Neural progenitor cell (in vitro differentiated cells): ENCODE measurements around the gene SCAMP4. TPM values are rescaled to one million over a fixed set of nuclear protein-coding genes. Genes with fewer than 3 reads are reported as not detected.
A peak's percentile ranks its signal among the peaks of the same experiment; 100 is the strongest.

ENCODE experiments used
- DNase-seq: peaks from one replicate; pipeline ENCODE4 v3.0.0-alpha.2; 2016; ENCODE audit warnings: low spot score
- H2AFZ ChIP-seq: fragments of 200-600 bp; sonication (generic); replicated peaks from 2 replicates; pipeline ENCODE4 v1.6.1; 2016; ENCODE audit warnings: antibody characterized with exemption
- H3F3A ChIP-seq: fragments of 200-600 bp; sonication (generic); 2 replicates; pipeline ENCODE4 v1.6.1; 2016; ENCODE audit warnings: antibody characterized with exemption, low read depth
- H3K27ac ChIP-seq: fragments of 200-600 bp; sonication (generic); 2 replicates; pipeline ENCODE4 v1.5.1; 2016; ENCODE audit warnings: mild to moderate bottlenecking
- H3K27me3 ChIP-seq: fragments of 200-600 bp; sonication (generic); 2 replicates; pipeline ENCODE4 v1.6.1; 2016; ENCODE audit warnings: mild to moderate bottlenecking, moderate library complexity
- H3K36me3 ChIP-seq: fragments of 200-600 bp; sonication (generic); 2 replicates; pipeline ENCODE4 v1.5.1; 2016
- H3K4me1 ChIP-seq: fragments of 200-600 bp; sonication (generic); 2 replicates; pipeline ENCODE4 v1.6.1; 2016; ENCODE audit warnings: mixed run types
- H3K4me2 ChIP-seq: fragments of 200-600 bp; sonication (generic); 2 replicates; pipeline ENCODE4 v1.6.1; 2016
- H3K4me3 ChIP-seq: fragments of 200-600 bp; sonication (generic); 2 replicates; pipeline ENCODE4 v1.5.1; 2016
- H3K79me2 ChIP-seq: fragments of 200-600 bp; sonication (generic); 2 replicates; pipeline ENCODE4 v1.6.1; 2016; ENCODE audit warnings: low read depth
- H3K9ac ChIP-seq: fragments of 200-600 bp; sonication (generic); 2 replicates; pipeline ENCODE4 v1.6.1; 2016
- H3K9me3 ChIP-seq: fragments of 200-600 bp; sonication (generic); 2 replicates; pipeline ENCODE4 v1.5.1; 2016; ENCODE audit warnings: low read depth
- H4K20me1 ChIP-seq: fragments of 200-600 bp; sonication (generic); 2 replicates; pipeline ENCODE4 v1.6.1; 2016; ENCODE audit warnings: low read depth
- H3K27ac Mint-ChIP-seq: 3 replicates; pipeline ENCODE4 v1.8.0; 2021; ENCODE audit warnings: mixed read lengths
- H3K27me3 Mint-ChIP-seq: 2 replicates; pipeline ENCODE4 v1.8.0; 2022; ENCODE audit warnings: low read depth, mild to moderate bottlenecking, inconsistent platforms, moderate library complexity, mixed read lengths; ENCODE audit not compliant: insufficient read depth
- H3K36me3 Mint-ChIP-seq: 3 replicates; pipeline ENCODE4 v1.8.0; 2021; ENCODE audit warnings: mixed read lengths
- H3K4me1 Mint-ChIP-seq: 3 replicates; pipeline ENCODE4 v1.8.0; 2021; ENCODE audit warnings: mixed read lengths
- H3K4me3 Mint-ChIP-seq: 3 replicates; pipeline ENCODE4 v1.8.0; 2021; ENCODE audit warnings: mild to moderate bottlenecking, moderate library complexity, mixed read lengths
- H3K9me3 Mint-ChIP-seq: 3 replicates; pipeline ENCODE4 v1.8.0; 2020; ENCODE audit warnings: mixed read lengths
- CTCF ChIP-seq: fragments of 200-600 bp; sonication (generic); IDR thresholded peaks from 2 replicates; pipeline ENCODE4 v1.5.1; 2017; ENCODE audit warnings: antibody characterized with exemption, mild to moderate bottlenecking
- EZH2 ChIP-seq: fragments of 200-600 bp; sonication (generic); IDR thresholded peaks from 2 replicates; pipeline ENCODE4 v1.6.1; 2017; ENCODE audit warnings: antibody characterized with exemption, mild to moderate bottlenecking, moderate library complexity
- EZH2phosphoT487 ChIP-seq: fragments of 200-600 bp; sonication (generic); IDR thresholded peaks from 2 replicates; pipeline ENCODE4 v1.6.1; 2017; ENCODE audit warnings: antibody characterized with exemption
- total RNA-seq: library from RNA; depleted of rRNA; stranded (reverse); fragments of >200 nt; gene quantifications from 2 replicates; pipeline ENCODE4 v1.2.3, GENCODE V29; 2015; ENCODE audit warnings: low replicate concordance

SCAMP4 gene
- total RNA-seq, 1 donor from 2014 or later: 11.5 TPM

DNA sequence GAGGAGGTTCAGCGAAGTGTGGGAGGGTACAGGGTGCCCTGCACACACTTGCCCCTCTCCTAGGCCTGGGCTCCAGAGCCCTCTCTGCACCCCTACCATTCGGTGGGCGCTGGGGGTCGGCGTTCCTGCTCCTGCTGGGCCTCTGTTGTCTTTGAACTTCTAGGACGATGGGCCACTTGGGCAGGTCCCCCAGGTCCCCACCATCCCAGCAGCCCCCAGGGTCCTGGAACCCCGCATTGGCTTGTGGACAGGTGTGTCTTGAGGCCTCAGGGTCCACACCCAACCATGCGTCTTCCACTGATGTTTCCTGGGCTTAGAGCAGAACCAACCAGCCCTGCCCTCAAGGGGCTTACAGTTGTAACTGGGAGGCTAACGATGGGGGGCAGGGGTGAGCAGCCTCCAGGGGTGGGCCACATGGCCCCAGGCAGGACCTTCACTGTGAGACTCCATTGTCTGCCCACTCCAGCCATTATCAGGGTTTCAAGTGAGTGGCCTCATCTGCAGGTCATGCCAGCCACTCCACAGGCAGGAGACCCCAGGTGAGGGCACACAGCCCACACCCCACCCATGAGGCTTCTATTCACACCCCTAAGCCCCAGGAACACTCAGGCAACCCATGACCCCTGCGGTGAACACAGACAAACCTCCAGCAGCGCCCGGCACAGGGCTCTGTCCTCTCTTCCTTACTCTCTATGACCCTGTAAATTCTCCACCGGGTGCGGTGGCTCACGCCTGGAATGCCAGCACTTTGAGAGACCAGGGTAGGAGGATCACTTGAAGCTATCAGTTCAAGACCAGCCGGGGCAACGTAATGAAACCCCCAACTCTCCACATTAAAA, 39.8 kb upstream of the SCAMP4 start:
- peaks cover 12% of the 10 kb centered on the region for H3K27me3 Mint-ChIP-seq
- H3K36me3 ChIP-seq: no peaks in the 10 kb centered on the region
- H3F3A ChIP-seq: peaks cover 44% of the 10 kb centered on the region
- H2AFZ ChIP-seq: no peak overlapping the region
- H3K9me3 Mint-ChIP-seq: no peaks in the 10 kb centered on the region
- peaks cover 15% of the 10 kb centered on the region for H3K4me1 ChIP-seq
- H3K4me3 Mint-ChIP-seq: peak overlapping the region; percentile 79
- H3K9me3 ChIP-seq: no peaks in the 10 kb centered on the region
- peak overlapping the region; percentile 69 for H3K4me3 ChIP-seq
- H3K4me1 Mint-ChIP-seq: peaks cover 17% of the 10 kb centered on the region
- peaks cover 18% of the 10 kb centered on the region for H3K79me2 ChIP-seq
- H3K27me3 ChIP-seq: peaks cover 25% of the 10 kb centered on the region
- DNase-seq: no peak
- no peak for TF ChIP-seq CTCF
- TF ChIP-seq EZH2: no peak
- no peak for TF ChIP-seq EZH2phosphoT487
- H3K4me2 ChIP-seq: peak overlapping the region; percentile 83
- H3K36me3 Mint-ChIP-seq: no peaks in the 10 kb centered on the region
- H4K20me1 ChIP-seq: peaks cover 22% of the 10 kb centered on the region
- no peak overlapping the region for H3K27ac Mint-ChIP-seq
- H3K9ac ChIP-seq: peak overlapping the region; percentile 38
- H3K27ac ChIP-seq: no peak overlapping the region

GRCh38 chr19:1866693-1867348, 38.4 kb upstream of the SCAMP4 start:
- Histone ChIP-seq H3K4me3 (no peak overlapping the region), H2AFZ (no peak overlapping the region), H3K36me3 (no peaks in the 10 kb centered on the region), H3K27me3 (peaks cover 11% of the 10 kb centered on the region), H3F3A (peaks cover 30% of the 10 kb centered on the region), H3K4me1 (peaks cover under 1% of the 10 kb centered on the region), H3K9ac (no peak overlapping the region), H3K79me2 (peaks cover 14% of the 10 kb centered on the region), H3K9me3 (no peaks in the 10 kb centered on the region), H4K20me1 (peaks cover 8% of the 10 kb centered on the region), H3K27ac (no peak overlapping the region), H3K4me2 (no peak overlapping the region)
- peak overlapping the region; percentile 71 for H3K4me3 Mint-ChIP-seq
- TF ChIP-seq EZH2phosphoT487 (no peak), CTCF (no peak), EZH2 (no peak)
- H3K9me3 Mint-ChIP-seq: no peaks in the 10 kb centered on the region
- no peaks in the 10 kb centered on the region for H3K36me3 Mint-ChIP-seq
- H3K27ac Mint-ChIP-seq: peak overlapping the region; percentile 60
- DNase-seq: no peak
- H3K27me3 Mint-ChIP-seq: peaks cover 4% of the 10 kb centered on the region
- H3K4me1 Mint-ChIP-seq: peaks cover 6% of the 10 kb centered on the region

DNA sequence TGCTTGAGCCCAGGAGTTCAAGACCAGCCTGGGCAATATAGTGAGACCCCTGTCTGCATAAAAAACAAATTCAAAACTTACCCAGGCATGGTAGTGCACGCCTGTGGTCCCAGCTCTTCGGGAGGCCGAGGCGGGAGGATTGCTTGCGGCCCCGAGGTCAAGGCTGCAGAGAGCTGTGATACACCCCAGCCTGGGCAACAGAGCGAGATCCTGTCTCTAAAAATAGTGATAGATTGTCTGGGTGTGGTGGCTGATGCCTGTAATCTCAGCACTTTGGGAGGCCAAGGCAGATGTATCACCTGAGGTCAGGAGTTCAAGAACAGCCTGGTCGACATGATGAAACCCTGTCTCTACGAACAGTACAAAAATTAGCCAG, 37.9 kb upstream of the SCAMP4 start:
- Mint-ChIP-seq H3K27me3 (peaks cover 3% of the 10 kb centered on the region), H3K36me3 (no peaks in the 10 kb centered on the region), H3K9me3 (no peaks in the 10 kb centered on the region), H3K4me3 (peak overlapping the region; percentile 71), H3K4me1 (peaks cover 5% of the 10 kb centered on the region), H3K27ac (no peak overlapping the region)
- Histone ChIP-seq H3K9me3 (no peaks in the 10 kb centered on the region), H3K36me3 (no peaks in the 10 kb centered on the region), H4K20me1 (peaks cover 2% of the 10 kb centered on the region), H2AFZ (no peak overlapping the region), H3F3A (peaks cover 25% of the 10 kb centered on the region), H3K79me2 (peaks cover 14% of the 10 kb centered on the region), H3K4me3 (no peak overlapping the region), H3K9ac (no peak overlapping the region), H3K27ac (no peak overlapping the region), H3K27me3 (peaks cover 6% of the 10 kb centered on the region), H3K4me2 (no peak overlapping the region), H3K4me1 (no peaks in the 10 kb centered on the region)
- DNase-seq: no peak
- TF ChIP-seq EZH2phosphoT487 (no peak), CTCF (no peak), EZH2 (no peak)
